IMR-90 (cell line): Measurements from ENCODE around the gene FCRL1.

Experiments
- POLR2A ChIP-seq: IDR thresholded peaks from 2 replicates; pipeline ENCODE4 v1.6.1; 2012; ENCODE audit warnings: mild to moderate bottlenecking, low read depth, low read length
- TF ChIP-seq, protein P1 (sequence below): conservative IDR thresholded peaks from 2 replicates; pipeline ENCODE4 v1.5.1; 2012; ENCODE audit warnings: mild to moderate bottlenecking, low read depth, low read length, improper control_type of control experiment

DNA sequence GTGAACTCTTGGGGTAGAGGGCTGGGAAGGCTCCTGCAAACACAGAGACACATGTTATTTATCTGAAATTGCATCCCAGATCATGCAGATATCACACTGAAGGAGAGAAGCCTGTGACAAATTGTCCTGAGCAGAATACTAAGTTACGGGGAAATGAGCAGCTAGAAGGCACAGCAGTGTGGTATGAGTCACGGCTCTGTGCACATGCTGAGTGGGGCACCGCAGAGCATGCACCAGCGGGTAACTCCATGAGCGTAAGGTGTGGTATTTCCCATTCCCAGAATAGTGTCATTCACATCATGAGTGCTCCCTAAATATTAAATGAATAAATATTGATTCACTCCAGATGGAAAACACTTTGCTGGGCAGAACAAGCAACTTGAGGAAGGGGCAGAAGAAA lies 21.7 kb downstream of the FCRL1 start:
- TF ChIP-seq, protein P1, sequence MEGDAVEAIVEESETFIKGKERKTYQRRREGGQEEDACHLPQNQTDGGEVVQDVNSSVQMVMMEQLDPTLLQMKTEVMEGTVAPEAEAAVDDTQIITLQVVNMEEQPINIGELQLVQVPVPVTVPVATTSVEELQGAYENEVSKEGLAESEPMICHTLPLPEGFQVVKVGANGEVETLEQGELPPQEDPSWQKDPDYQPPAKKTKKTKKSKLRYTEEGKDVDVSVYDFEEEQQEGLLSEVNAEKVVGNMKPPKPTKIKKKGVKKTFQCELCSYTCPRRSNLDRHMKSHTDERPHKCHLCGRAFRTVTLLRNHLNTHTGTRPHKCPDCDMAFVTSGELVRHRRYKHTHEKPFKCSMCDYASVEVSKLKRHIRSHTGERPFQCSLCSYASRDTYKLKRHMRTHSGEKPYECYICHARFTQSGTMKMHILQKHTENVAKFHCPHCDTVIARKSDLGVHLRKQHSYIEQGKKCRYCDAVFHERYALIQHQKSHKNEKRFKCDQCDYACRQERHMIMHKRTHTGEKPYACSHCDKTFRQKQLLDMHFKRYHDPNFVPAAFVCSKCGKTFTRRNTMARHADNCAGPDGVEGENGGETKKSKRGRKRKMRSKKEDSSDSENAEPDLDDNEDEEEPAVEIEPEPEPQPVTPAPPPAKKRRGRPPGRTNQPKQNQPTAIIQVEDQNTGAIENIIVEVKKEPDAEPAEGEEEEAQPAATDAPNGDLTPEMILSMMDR, result no peak
- no peak for TF ChIP-seq POLR2A
